ENCODE measurements around the gene DYSF. TPM values are rescaled to one million over a fixed set of nuclear protein-coding genes. Genes with fewer than 3 reads are reported as not detected.

Gene DYSF
- total and polyA plus RNA-seq, 8 donors: 17.8 to 71.4 (median 21.6) TPM

- intact Hi-C loops (cut with DNase I): no loop called here
- TF ChIP-seq CTCF (IDR thresholded peaks at IDR 0.05): no peak
- Histone ChIP-seq H3K27ac (no peak overlapping the region), H3K4me3 (no peak overlapping the region), H3K27me3 (no peaks in the 10 kb centered on the region), H3K4me1 (no peaks in the 10 kb centered on the region), H3K9me3 (no peaks in the 10 kb centered on the region), H3K36me3 (peaks cover 0 to 58% of the 10 kb centered on the region in 2 donors)
- DNase-seq (no peak), ATAC-seq (no peak)
Measured at GRCh38 chr2:71583876-71584275, 130.5 kb downstream of the DYSF start.

GRCh38 chr2:71586471-71586870 lies 133.1 kb downstream of the DYSF start:
- intact Hi-C loops (cut with DNase I): no loop called here
- ATAC-seq (no peak), DNase-seq (no peak)
- Histone ChIP-seq H3K27me3 (no peaks in the 10 kb centered on the region), H3K4me3 (no peak overlapping the region), H3K36me3 (peaks cover 0 to 56% of the 10 kb centered on the region in 2 donors), H3K9me3 (no peaks in the 10 kb centered on the region), H3K27ac (no peak overlapping the region), H3K4me1 (no peaks in the 10 kb centered on the region)
- no peak for TF ChIP-seq CTCF (IDR thresholded peaks at IDR 0.05)

- no peak for TF ChIP-seq CTCF (IDR thresholded peaks at IDR 0.05)
- no peak overlapping the region for H3K27ac ChIP-seq
Measured at GRCh38 chr2:71587509-71588073, 134.2 kb downstream of the DYSF start.

GRCh38 chr2:71588497-71589170 lies 135.3 kb downstream of the DYSF start:
- no peak overlapping the region for H3K4me3 ChIP-seq
- no peaks in the 10 kb centered on the region for H3K4me1 ChIP-seq
- peaks cover 0 to 64% of the 10 kb centered on the region in 2 donors for H3K36me3 ChIP-seq
- no peak overlapping the region for H3K27ac ChIP-seq
- no peaks in the 10 kb centered on the region for H3K27me3 ChIP-seq
- no peaks in the 10 kb centered on the region for H3K9me3 ChIP-seq
- ATAC-seq (no peak), DNase-seq (no peak)
- no peak for TF ChIP-seq CTCF (IDR thresholded peaks at IDR 0.05)
- intact Hi-C loops (cut with DNase I): no loop called here

More at GRCh38 chr2:71587509-71588073, 134.2 kb downstream of the DYSF start:
- H3K4me1 ChIP-seq: no peaks in the 10 kb centered on the region
- H3K36me3 ChIP-seq: peaks cover 0 to 63% of the 10 kb centered on the region in 2 donors
- ATAC-seq (no peak), DNase-seq (no peak)
- H3K4me3 ChIP-seq: no peak overlapping the region
- no peaks in the 10 kb centered on the region for H3K27me3 ChIP-seq
- no peaks in the 10 kb centered on the region for H3K9me3 ChIP-seq
- intact Hi-C loops (cut with DNase I): no loop called here

- TF ChIP-seq CTCF (IDR thresholded peaks at IDR 0.05): no peak
- no peak for DNase-seq
- ATAC-seq: no peak
- Histone ChIP-seq H3K27ac (no peak overlapping the region), H3K27me3 (no peaks in the 10 kb centered on the region), H3K4me3 (no peak overlapping the region), H3K4me1 (no peaks in the 10 kb centered on the region), H3K9me3 (no peaks in the 10 kb centered on the region), H3K36me3 (peaks cover 0 to 67% of the 10 kb centered on the region in 2 donors)
- intact Hi-C loops (cut with DNase I): no loop called here
Measured at GRCh38 chr2:71589763-71590162, 136.4 kb downstream of the DYSF start.

Measured in left lung (tissue), 10 donors.